Fibroblast of lung (primary cell): ENCODE data around the gene TNFRSF21. TPM values are rescaled to one million over a fixed set of nuclear protein-coding genes. Genes with fewer than 3 reads are reported as not detected.
A peak's percentile ranks its signal among the peaks of the same experiment; 100 is the strongest.

ENCODE experiments used
- DNase-seq, 2 donors: peaks; one replicate each; pipeline versions ENCODE4 v3.0.0 to v3.0.0-alpha.2; 2010; ENCODE audit warnings: low read depth in 2 of 2
- H2AFZ ChIP-seq: 2 replicates; pipeline ENCODE4 v1.5.1; 2012; ENCODE audit warnings: low read length, control low read depth, inconsistent platforms
- H3K27ac ChIP-seq: 2 replicates; pipeline ENCODE4 v1.5.1; 2011; ENCODE audit warnings: low read length, control low read depth; ENCODE audit not compliant: insufficient read depth
- H3K27me3 ChIP-seq: 2 replicates; pipeline ENCODE4 v1.5.1; 2011; ENCODE audit warnings: mild to moderate bottlenecking, low read length; ENCODE audit not compliant: control insufficient read depth, insufficient read depth
- H3K36me3 ChIP-seq: 2 replicates; pipeline ENCODE4 v1.5.1; 2011; ENCODE audit warnings: low read length; ENCODE audit not compliant: control insufficient read depth, insufficient read depth
- H3K4me1 ChIP-seq: 2 replicates; pipeline ENCODE4 v1.5.1; 2011; ENCODE audit warnings: low read length; ENCODE audit not compliant: control insufficient read depth, insufficient read depth; ENCODE audit errors: extremely low read depth
- H3K4me2 ChIP-seq: 2 replicates; pipeline ENCODE4 v1.5.1; 2011; ENCODE audit warnings: low read length, control low read depth; ENCODE audit not compliant: insufficient read depth; ENCODE audit errors: extremely low read depth
- H3K4me3 ChIP-seq, 4 experiments: fragments of 200-600 bp in 1 of 4; sonication (generic) in 1 of 4; replicated peaks in 1 of 4; 2 replicates each; pipeline ENCODE4 v1.5.1; 2011 to 2016; ENCODE audit warnings: low read length in 4 of 4, low read depth in 3 of 4, mild to moderate bottlenecking in 3 of 4, control low read depth in 2 of 4, inconsistent platforms in 1 of 4, mixed read lengths in 1 of 4; ENCODE audit not compliant: insufficient read depth in 1 of 4; ENCODE audit errors: control extremely low read depth in 1 of 4
- H3K79me2 ChIP-seq: 2 replicates; pipeline ENCODE4 v1.5.1; 2012; ENCODE audit warnings: mild to moderate bottlenecking, low read length, inconsistent platforms; ENCODE audit not compliant: control insufficient read depth, insufficient read depth
- H3K9ac ChIP-seq: 2 replicates; pipeline ENCODE4 v1.5.1; 2011; ENCODE audit warnings: mild to moderate bottlenecking, low read length, control low read depth; ENCODE audit not compliant: insufficient read depth
- H3K9me3 ChIP-seq: 2 replicates; pipeline ENCODE4 v1.5.1; 2012; ENCODE audit warnings: low read depth, low read length; ENCODE audit not compliant: control insufficient read depth, insufficient read depth
- H4K20me1 ChIP-seq: 2 replicates; pipeline ENCODE4 v1.5.1; 2011; ENCODE audit warnings: low read length; ENCODE audit not compliant: control insufficient read depth, insufficient read depth; ENCODE audit errors: extremely low read depth
- CTCF ChIP-seq, 2 donors: IDR thresholded peaks in 1 of 2; conservative IDR thresholded peaks in 1 of 2; 1 replicate in 1 of 2; 2 replicates in 1 of 2; pipeline ENCODE4 v1.5.1; 2011 to 2012; ENCODE audit warnings: low read length in 2 of 2, control low read depth in 1 of 2, inconsistent platforms in 1 of 2, low read depth in 1 of 2, mild to moderate bottlenecking in 1 of 2
- EZH2 ChIP-seq: IDR thresholded peaks from 2 replicates; pipeline ENCODE4 v1.5.1; 2012; ENCODE audit warnings: low read length, control low read depth, mild to moderate bottlenecking; ENCODE audit errors: missing control alignments
- polyA plus RNA-seq, 2 donors: library from polyadenylated mRNA; depleted of rRNA in 1 of 2; stranded (reverse) in 1 of 2; unstranded in 1 of 2; fragments of >200 nt; gene quantifications; 2 replicates each; pipeline ENCODE4 v1.2.1, GENCODE V29; 2011 to 2012; ENCODE audit warnings: missing spikeins in 1 of 2
- total RNA-seq: library from RNA; depleted of rRNA; stranded (reverse); fragments of >200 nt; gene quantifications from 2 replicates; pipeline ENCODE4 v1.2.1, GENCODE V29; 2014

Gene TNFRSF21
- total and polyA plus RNA-seq, 2 donors (not counting 1 experiment from before 2014, with no cell fraction given): 4.8 to 8.9 TPM

GRCh38 chr6:47278545-47278944 is 31.2 kb downstream of the TNFRSF21 start:
- DNase-seq: peak in 1 of 2 donors; percentile 89
- TF ChIP-seq CTCF (conservative IDR thresholded peaks at IDR 0.05 in 1 of 2, IDR thresholded peaks at IDR 0.05 in 1 of 2; ENCODE audit: low read depth in 1 of 2, low read length in 2 of 2) (no peak), EZH2 (no peak)
- Histone ChIP-seq H3K9me3 (no peaks in the 10 kb centered on the region), H4K20me1 (no peaks in the 10 kb centered on the region), H3K27ac (no peak overlapping the region), H3K4me1 (peaks cover 7% of the 10 kb centered on the region), H3K27me3 (no peaks in the 10 kb centered on the region), H2AFZ (no peak overlapping the region), H3K36me3 (no peaks in the 10 kb centered on the region), H3K9ac (no peak overlapping the region), H3K79me2 (no peaks in the 10 kb centered on the region), H3K4me2 (peak overlapping the region; percentile 5), H3K4me3 (no peak overlapping the region)

GRCh38 chr6:47277702-47278101 is 32.0 kb downstream of the TNFRSF21 start:
- no peak overlapping the region for H2AFZ ChIP-seq
- H3K4me2 ChIP-seq: no peak overlapping the region
- H3K27me3 ChIP-seq: no peaks in the 10 kb centered on the region
- DNase-seq: no peak
- H3K79me2 ChIP-seq: no peaks in the 10 kb centered on the region
- no peak for TF ChIP-seq CTCF (conservative IDR thresholded peaks at IDR 0.05 in 1 of 2, IDR thresholded peaks at IDR 0.05 in 1 of 2; ENCODE audit: low read depth in 1 of 2, low read length in 2 of 2)
- TF ChIP-seq EZH2: no peak
- peaks cover 7% of the 10 kb centered on the region for H3K4me1 ChIP-seq
- H3K4me3 ChIP-seq: no peak overlapping the region
- no peaks in the 10 kb centered on the region for H4K20me1 ChIP-seq
- H3K27ac ChIP-seq: no peak overlapping the region
- H3K9me3 ChIP-seq: no peaks in the 10 kb centered on the region
- H3K9ac ChIP-seq: no peak overlapping the region
- no peaks in the 10 kb centered on the region for H3K36me3 ChIP-seq

- H3K79me2 ChIP-seq: no peaks in the 10 kb centered on the region
Measured at GRCh38 chr6:47276377-47276776, 33.3 kb downstream of the TNFRSF21 start.

More at GRCh38 chr6:47276377-47276776, 33.3 kb downstream of the TNFRSF21 start:
- Histone ChIP-seq H3K36me3 (no peaks in the 10 kb centered on the region), H3K27me3 (no peaks in the 10 kb centered on the region), H3K9me3 (no peaks in the 10 kb centered on the region), H3K9ac (no peak overlapping the region), H3K4me3 (no peak overlapping the region), H3K27ac (no peak overlapping the region), H4K20me1 (no peaks in the 10 kb centered on the region), H2AFZ (no peak overlapping the region), H3K4me2 (no peak overlapping the region), H3K4me1 (peaks cover 7% of the 10 kb centered on the region)
- peak in 1 of 2 donors; percentile 29 for DNase-seq
- TF ChIP-seq CTCF (conservative IDR thresholded peaks at IDR 0.05 in 1 of 2, IDR thresholded peaks at IDR 0.05 in 1 of 2; ENCODE audit: low read depth in 1 of 2, low read length in 2 of 2) (no peak), EZH2 (no peak)
